ENCODE results near the gene EXOC2.

The EXOC2 gene

GRCh38 chr6:528989-529388, 163.9 kb downstream of the EXOC2 start:
- DNase-seq (ENCODE audit: low read depth in 2 of 2), result no peak

GRCh38 chr6:527989-528673, 164.8 kb downstream of the EXOC2 start:
- DNase-seq (ENCODE audit: low read depth in 2 of 2), result no peak

GRCh38 chr6:524803-525202, 168.1 kb downstream of the EXOC2 start:
- DNase-seq (ENCODE audit: low read depth in 2 of 2), result no peak

- DNase-seq (ENCODE audit: low read depth in 2 of 2), result no peak
Observed at GRCh38 chr6:520820-521219, 172.1 kb downstream of the EXOC2 start.

GRCh38 chr6:518218-518617, 174.7 kb downstream of the EXOC2 start:
- DNase-seq (ENCODE audit: low read depth in 2 of 2), result no peak

GRCh38 chr6:516213-516612, 176.7 kb downstream of the EXOC2 start:
- no peak for DNase-seq (ENCODE audit: low read depth in 2 of 2)

- DNase-seq (ENCODE audit: low read depth in 2 of 2), result no peak
Observed at GRCh38 chr6:515267-515666, 177.7 kb downstream of the EXOC2 start.

- DNase-seq (ENCODE audit: low read depth in 2 of 2), result peak in 1 of 2 donors; percentile 26
Observed at GRCh38 chr6:514396-514978, 178.5 kb downstream of the EXOC2 start.

- DNase-seq (ENCODE audit: low read depth in 2 of 2), result no peak
Observed at GRCh38 chr6:513961-514360, 179.0 kb downstream of the EXOC2 start.

- DNase-seq (ENCODE audit: low read depth in 2 of 2), result no peak
Observed at GRCh38 chr6:513058-513457, 179.9 kb downstream of the EXOC2 start.

GRCh38 chr6:511488-512137, 181.3 kb downstream of the EXOC2 start:
- DNase-seq (ENCODE audit: low read depth in 2 of 2), result no peak

- DNase-seq (ENCODE audit: low read depth in 2 of 2), result no peak
Observed at GRCh38 chr6:509676-510075, 183.3 kb downstream of the EXOC2 start.

GRCh38 chr6:508614-509013, 184.3 kb downstream of the EXOC2 start:
- no peak for DNase-seq (ENCODE audit: low read depth in 2 of 2)

- DNase-seq (ENCODE audit: low read depth in 2 of 2), result no peak
Observed at GRCh38 chr6:508006-508405, 184.9 kb downstream of the EXOC2 start.

GRCh38 chr6:506920-507622, 185.9 kb downstream of the EXOC2 start:
- no peak for DNase-seq (ENCODE audit: low read depth in 2 of 2)

GRCh38 chr6:506508-506907, 186.4 kb downstream of the EXOC2 start:
- no peak for DNase-seq (ENCODE audit: low read depth in 2 of 2)

- no peak for DNase-seq (ENCODE audit: low read depth in 2 of 2)
Observed at GRCh38 chr6:505374-505773, 187.6 kb downstream of the EXOC2 start.

GRCh38 chr6:504446-504980, 188.4 kb downstream of the EXOC2 start:
- DNase-seq (ENCODE audit: low read depth in 2 of 2), result no peak

GRCh38 chr6:503610-504362, 189.2 kb downstream of the EXOC2 start:
- DNase-seq (ENCODE audit: low read depth in 2 of 2), result no peak

GRCh38 chr6:502761-503160, 190.2 kb downstream of the EXOC2 start:
- DNase-seq (ENCODE audit: low read depth in 2 of 2), result no peak

GRCh38 chr6:501891-502601, 190.9 kb downstream of the EXOC2 start:
- DNase-seq (ENCODE audit: low read depth in 2 of 2), result peak in 1 of 2 donors; percentile 60
